NCI-H526 treated with DMSO at 0.1 percent for 48 hours (cell line): Measurements from ENCODE around the gene DSP.

Experiments used
- DNase-seq: peaks from one replicate; lab custom pipeline; 2025; lab: John Stamatoyannopoulos, UW

The DSP gene

DNA sequence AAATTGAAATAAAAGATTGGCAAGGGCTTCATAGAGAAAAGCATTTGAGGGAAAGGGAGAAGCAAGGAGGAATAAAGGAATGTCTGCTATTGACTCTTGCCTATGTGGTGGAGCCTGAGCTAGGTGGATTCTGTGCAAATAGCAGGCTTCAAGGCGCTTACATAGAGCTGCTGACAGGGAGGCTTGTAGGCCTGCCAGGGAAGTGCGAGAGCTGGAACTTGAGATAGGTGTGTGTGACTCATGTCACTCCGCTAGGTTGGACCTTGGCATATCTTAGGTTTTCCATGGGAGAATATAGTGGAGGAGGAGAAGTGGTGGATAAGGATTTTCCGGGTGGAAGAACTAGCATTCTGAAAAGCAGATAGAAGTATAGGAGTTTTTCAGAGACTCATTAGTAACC is 62.5 kb downstream of the DSP start:
- DNase-seq = no peak

DNA sequence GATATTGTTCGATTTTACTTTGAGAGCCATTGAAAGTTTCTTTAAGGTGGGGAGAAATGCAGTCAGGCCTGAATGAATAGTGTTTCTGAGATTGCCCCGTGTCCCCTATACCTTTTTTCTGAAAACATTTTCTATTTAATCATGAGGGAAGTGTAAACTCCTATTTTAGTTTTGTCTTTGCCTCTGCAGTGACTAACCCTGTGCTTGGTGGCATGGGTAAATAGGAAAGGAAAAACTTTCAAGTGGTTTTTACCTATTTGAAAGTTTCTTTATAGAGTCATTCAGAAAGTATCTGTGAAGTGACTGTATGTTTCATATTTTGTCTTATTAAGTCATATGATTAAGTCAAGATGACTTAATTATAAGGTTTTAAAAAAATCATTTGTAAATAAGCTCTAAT is 63.0 kb downstream of the DSP start:
- DNase-seq = no peak

GRCh38 chr6:7615611-7616383 is 74.3 kb downstream of the DSP start:
- DNase-seq = peak; percentile 37

DNA sequence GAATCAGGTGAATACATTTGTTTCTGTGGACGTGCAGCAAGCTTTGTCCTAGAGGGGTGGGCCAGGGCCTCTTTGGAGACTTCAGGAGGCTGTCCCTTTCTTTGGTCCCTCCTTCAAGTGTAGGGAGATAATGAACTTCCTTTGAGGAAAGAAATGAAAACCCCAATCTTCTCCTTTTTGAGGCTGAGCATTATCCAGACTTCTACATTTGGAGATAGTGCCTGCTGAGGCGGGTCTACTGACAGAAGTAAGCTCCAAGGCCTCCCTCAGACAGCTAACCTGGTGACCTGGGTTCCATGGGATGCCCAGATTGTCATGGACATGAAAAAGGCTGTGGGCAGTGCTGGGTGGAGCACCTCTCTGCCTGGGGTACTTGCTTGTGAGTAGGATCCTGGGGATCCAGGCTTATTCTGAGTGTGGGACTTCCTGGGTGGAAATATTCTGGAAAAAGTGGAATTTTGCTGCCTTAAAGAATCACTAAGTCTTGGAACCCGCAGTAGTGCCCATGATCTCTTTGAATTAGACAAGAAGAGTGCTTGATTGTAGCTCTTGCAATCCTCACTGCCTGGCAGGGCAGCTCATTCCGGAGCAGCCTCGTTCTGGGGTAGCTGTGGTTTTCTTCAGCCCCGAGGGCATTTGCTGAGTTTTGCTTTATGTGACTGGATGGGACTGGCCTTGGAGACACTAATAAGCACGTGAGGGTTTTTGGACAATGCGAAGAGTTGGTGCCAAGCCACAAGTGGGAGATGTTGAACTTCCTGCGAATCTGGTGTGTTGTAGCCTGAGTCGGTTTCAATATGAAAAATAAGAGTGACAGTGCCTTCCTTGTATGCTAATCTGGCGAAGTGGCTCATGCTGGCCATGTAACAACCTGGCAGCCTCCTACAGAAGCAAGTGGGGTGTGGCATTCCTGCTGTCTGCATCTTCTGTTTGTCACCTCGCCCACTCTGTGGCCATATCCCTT is 76.6 kb downstream of the DSP start:
- no peak for DNase-seq

DNA sequence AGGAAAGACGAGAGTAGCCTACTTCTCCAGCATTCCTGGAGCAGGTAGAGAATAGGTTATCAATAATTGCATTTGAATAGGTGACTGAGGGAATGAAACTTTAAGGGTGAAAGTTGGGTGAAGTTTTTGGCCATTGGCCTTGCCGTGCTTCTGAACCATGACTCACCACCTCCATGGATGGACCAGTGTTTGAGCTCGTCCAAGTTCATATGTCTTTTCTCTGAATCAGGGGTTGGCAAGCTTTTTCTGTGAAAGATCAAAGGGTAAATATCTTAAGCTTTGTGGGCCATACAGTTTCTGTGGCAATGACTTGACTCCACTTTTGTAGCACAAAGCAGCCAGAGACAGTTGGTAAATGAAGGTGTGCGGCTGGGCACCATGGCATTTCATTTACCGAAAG is 80.3 kb downstream of the DSP start:
- DNase-seq = no peak

DNA sequence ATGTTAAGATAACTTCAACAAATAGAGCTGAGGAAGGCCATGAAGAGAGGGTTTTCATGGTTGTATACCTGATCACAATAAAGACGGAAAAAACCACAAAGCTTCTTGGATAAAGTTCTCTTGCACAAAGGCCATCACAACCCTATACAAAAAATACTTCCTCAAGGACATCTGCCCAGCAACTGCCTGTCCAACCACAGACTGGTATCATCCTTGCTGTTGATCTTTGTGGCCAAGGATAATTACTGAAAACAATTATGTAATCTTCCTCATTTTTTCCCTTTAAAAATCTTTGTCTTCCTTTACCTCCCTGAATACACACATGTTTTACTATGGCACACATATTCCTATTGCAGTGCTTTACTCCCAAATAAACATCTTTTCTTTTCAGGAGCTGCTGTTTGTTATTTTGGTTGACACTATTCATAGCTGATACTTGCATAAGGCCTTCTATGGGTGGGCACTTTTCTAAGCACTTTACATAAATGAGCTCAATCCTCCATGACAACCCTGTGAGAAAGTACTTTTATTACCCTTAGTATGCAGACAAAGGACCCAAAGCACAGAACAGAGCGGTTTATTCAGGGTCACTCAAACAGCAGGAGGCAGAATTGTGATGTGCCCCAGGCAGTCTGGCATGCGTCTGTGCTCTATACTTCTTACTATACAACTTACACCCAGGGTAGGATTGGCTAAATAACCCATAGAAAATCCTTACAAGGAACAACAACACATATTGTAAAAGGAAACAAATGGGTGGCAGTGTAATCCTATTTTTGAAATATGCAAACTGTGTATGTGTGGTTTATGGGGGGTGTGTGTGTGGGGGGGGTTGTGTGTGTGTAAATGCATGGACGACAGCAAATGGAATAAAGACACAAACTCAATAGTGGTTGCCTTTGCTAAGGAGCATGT is 83.6 kb downstream of the DSP start:
- DNase-seq = peak; percentile 16

GRCh38 chr6:7628479-7628878 is 87.0 kb downstream of the DSP start:
- DNase-seq = no peak

DNA sequence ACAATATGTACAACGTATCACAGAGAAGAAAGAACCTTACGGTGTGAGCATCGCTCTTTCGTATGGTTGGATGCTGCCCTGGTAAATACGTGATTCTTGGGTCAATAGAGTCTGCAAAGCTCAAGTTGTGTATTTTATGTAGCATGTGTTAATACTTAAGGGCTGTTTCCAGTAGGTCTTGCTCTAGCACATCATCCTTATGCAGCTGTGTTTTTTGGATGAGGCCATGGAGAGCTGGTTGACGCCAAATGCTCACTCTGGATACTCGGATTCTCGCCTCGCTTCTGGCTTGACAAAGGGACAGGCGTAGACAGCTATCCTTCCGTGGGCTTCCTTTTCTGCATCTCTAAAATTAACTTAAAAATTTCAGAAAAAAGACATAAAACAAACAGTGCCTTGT is 87.4 kb downstream of the DSP start:
- DNase-seq = no peak

GRCh38 chr6:7629321-7629720 is 87.8 kb downstream of the DSP start:
- no peak for DNase-seq

DNA sequence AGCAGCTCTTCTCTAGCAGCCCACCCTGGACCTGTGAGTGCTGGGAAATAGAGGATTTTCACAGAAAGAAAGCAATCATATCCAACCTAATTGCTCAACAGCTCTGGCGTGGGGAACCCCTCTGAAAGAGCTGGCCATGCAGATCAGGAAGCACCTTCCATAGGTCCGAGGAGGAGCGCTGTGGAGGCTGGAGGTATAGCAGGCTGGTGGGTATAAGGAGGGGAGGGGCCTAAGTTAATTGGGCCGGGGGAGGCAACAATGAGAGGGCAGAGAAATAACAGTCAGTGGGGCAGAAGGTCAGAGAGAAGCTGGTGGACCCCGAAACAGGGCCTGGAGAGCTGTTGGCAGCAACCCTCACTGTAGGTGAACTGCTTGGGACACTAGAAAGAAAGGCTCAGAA is 89.3 kb downstream of the DSP start:
- no peak for DNase-seq

DNA sequence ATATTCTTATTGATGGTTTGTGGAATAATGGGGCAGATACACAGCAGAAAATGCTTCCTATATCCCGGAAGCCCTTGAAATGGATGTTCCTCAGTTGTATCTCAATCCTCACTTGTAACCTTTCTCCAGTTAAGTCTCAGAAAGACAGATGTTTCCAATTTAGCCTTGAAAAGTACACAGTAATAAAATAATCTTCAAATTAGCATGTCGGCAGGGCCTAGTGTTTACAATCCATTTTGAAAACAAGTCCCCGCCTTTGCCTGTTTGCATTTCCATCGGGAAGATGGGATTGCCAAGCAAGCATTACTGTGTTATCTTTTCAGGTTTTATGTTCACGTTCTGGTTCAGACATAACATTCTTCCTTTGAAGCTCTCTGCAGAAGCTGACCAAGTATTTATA is 90.0 kb downstream of the DSP start:
- DNase-seq = peak; percentile 6

GRCh38 chr6:7632501-7633290 is 91.2 kb downstream of the DSP start:
- DNase-seq = no peak

DNA sequence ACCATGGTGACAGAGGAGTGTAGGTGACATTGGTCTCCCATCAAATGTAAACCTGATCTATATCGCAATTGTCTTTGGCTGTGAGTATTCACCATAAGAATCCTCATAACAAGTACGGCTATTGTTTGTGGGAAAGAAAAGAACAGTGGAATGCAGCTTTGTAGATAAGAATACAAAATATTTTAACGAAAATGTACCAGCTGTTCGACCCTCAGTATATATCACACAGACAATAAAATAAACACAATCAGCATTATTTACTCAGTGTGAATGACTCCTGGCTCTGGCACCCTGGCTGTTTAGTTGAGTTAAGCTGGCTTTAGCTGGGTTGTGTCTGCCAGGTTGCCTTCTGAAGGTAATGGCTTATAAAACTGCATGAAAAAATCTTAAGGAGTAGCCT is 91.9 kb downstream of the DSP start:
- no peak for DNase-seq

DNA sequence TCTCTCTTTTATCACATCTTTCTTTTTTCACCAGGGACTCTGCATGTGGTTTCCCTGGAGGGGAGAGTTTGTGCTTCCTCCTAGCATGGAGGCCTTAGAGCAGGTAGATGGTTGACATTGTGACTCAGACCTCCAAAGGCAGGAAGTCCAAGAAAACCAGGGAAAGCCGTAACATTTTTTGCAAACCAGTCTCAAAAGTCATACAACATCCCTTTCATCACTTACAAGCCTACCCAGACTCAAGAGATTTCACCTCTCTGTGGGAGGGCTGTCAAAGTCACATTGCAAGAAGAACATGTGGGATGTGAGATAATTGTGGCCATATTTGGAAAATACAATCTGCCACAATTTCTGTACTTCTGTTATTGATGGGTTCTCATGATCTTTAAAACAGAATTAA is 94.7 kb downstream of the DSP start:
- no peak for DNase-seq
